ENCODE measurements around the gene POR.
"Not testable (repeated sequence)": the region's sequence is repeated elsewhere in the genome, so short reads cannot be mapped to it uniquely, and the experiment has no call there.

The POR gene

GRCh38 chr7:75914655-75915415, at the start of gene POR:
POR (plus strand) TSS chr7:75915155; CDS start chr7:75954002, 38,847 bp downstream.
- peak; percentile 94 for DNase-seq

GRCh38 chr7:75866114-75866488, 48.9 kb upstream of the POR start:
- no peak for DNase-seq

GRCh38 chr7:75866489-75867389, 48.2 kb upstream of the POR start:
- peak; percentile 67 for DNase-seq

GRCh38 chr7:75867390-75867717, 47.6 kb upstream of the POR start:
- no peak for DNase-seq

GRCh38 chr7:75868153-75868552, 46.8 kb upstream of the POR start:
- no peak for DNase-seq

GRCh38 chr7:75869776-75870379, 45.1 kb upstream of the POR start:
- no peak for DNase-seq

GRCh38 chr7:75870557-75871161, 44.3 kb upstream of the POR start:
- no peak for DNase-seq

- no peak for DNase-seq
Observed at GRCh38 chr7:75872073-75872782, 42.7 kb upstream of the POR start.

GRCh38 chr7:75874180-75874579, 40.8 kb upstream of the POR start:
- DNase-seq: not testable (repeated sequence)

GRCh38 chr7:75875113-75876080, 39.6 kb upstream of the POR start:
- DNase-seq: no peak

- no peak for DNase-seq
Observed at GRCh38 chr7:75876126-75876881, 38.7 kb upstream of the POR start.

GRCh38 chr7:75878312-75878768, 36.6 kb upstream of the POR start:
- no peak for DNase-seq

- DNase-seq: peak; percentile 95
Observed at GRCh38 chr7:75878769-75879611, 36.0 kb upstream of the POR start, which contains the start of gene RHBDD2. RHBDD2 (plus strand) TSS chr7:75879034; CDS start chr7:75879083, 49 bp downstream.

- DNase-seq: no peak
Observed at GRCh38 chr7:75879771-75880184, 35.2 kb upstream of the POR start.

GRCh38 chr7:75880242-75880641, 34.7 kb upstream of the POR start:
- DNase-seq: no peak

GRCh38 chr7:75881436-75882095, 33.4 kb upstream of the POR start:
- no peak for DNase-seq

- DNase-seq: not testable (repeated sequence)
Observed at GRCh38 chr7:75883265-75883824, 31.6 kb upstream of the POR start.

GRCh38 chr7:75884476-75884875, 30.5 kb upstream of the POR start:
- DNase-seq: no peak

All from NCI-H2227 treated with DMSO at 0.1 percent for 48 hours (cell line).